ENCODE data around the gene ZNF30.
"Not testable (repeated sequence)": the region's sequence is repeated elsewhere in the genome, so short reads cannot be mapped to it uniquely, and the experiment has no call there.

ZNF30 gene

DNA sequence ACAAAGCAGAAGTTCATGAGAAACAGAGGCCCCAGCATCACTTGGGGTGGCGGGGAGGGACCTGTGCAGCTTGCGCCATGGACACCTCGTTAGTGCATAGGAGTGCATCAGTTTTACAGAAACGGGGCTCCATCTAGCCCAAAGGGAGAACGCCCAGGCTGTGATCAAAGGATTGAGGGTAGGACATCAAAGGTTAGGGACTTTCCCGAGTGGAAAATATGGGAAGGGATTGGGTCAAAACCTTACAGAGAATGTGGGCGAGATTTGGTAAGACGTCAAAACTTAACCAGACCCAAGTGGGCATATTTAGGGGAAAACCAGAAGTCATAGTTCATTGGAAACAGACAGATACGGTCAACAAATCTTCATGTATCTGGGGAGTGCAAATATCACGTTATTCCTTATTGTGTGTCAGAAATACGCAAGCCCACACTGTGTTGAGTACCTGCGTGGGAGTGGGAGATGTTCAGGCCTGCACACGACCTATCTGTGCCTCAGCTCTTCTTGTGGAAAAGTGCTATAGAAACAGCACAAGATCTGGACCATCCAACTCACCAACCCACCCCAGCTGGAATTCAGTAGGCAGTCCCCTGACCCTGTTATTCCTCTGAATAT lies 64.0 kb downstream of the ZNF30 start:
- no peak for DNase-seq

- no peak for DNase-seq
These were observed 65.0 kb downstream of the ZNF30 start for GRCh38 chr19:34991542-34992333.

DNA sequence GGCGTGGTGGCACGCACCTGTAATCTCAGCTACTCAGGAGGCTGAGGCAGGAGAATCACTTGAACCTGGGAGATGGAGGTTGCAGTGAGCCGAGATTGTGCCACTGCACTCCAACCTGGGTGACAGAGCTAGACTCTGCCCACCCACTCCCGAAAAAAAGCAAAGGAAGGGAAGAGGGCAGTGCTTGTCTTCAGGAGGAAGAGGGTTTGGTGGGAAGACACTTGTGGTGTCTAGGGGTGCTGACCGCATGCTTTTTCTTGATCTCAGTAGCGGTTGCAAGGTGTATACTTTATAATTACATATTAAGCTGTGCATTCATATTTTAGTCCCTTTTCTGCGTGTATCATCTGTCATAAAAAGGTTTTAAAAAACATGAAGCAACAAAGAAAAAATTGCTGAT lies 65.9 kb downstream of the ZNF30 start:
- DNase-seq = not testable (repeated sequence)

- DNase-seq = no peak
These were observed 67.6 kb downstream of the ZNF30 start for GRCh38 chr19:34994286-34994642.
